Retina (tissue), 1 donor: Measurements from ENCODE around the gene IGSF8.
"Not testable (repeated sequence)": the region's sequence is repeated elsewhere in the genome, so short reads cannot be mapped to it uniquely, and the experiment has no call there.

Source experiments
- DNase-seq: peaks from one replicate; pipeline ENCODE4 v3.0.0-alpha.2; 2016

The IGSF8 gene

GRCh38 chr1:160127381-160127780 is 29.0 kb upstream of the IGSF8 start:
- no peak for DNase-seq

GRCh38 chr1:160126342-160126741 is 27.9 kb upstream of the IGSF8 start:
- not testable (repeated sequence) for DNase-seq

GRCh38 chr1:160125746-160126145 is 27.3 kb upstream of the IGSF8 start:
- no peak for DNase-seq

GRCh38 chr1:160124705-160125478 is 26.5 kb upstream of the IGSF8 start:
- no peak for DNase-seq

GRCh38 chr1:160123726-160124125 is 25.3 kb upstream of the IGSF8 start:
- DNase-seq: no peak

- DNase-seq: no peak
Measured at GRCh38 chr1:160122978-160123495, 24.6 kb upstream of the IGSF8 start.

GRCh38 chr1:160121388-160121787 is 23.0 kb upstream of the IGSF8 start:
- no peak for DNase-seq

GRCh38 chr1:160120797-160121196 is 22.4 kb upstream of the IGSF8 start:
- DNase-seq: no peak

- DNase-seq: no peak
Measured at GRCh38 chr1:160118928-160119327, 20.5 kb upstream of the IGSF8 start.

GRCh38 chr1:160117709-160118183 is 19.3 kb upstream of the IGSF8 start:
- peak; percentile 42 for DNase-seq

GRCh38 chr1:160117300-160117699 is 18.9 kb upstream of the IGSF8 start:
- DNase-seq: peak; percentile 21

GRCh38 chr1:160116283-160117147 is 18.1 kb upstream of the IGSF8 start:
- DNase-seq: peak; percentile 65

GRCh38 chr1:160115545-160116282 is 17.3 kb upstream of the IGSF8 start, which contains the start of gene ATP1A2:
Gene ATP1A2 (plus strand): TSS chr1:160115759. CDS start chr1:160115862, 103 bp downstream.
- peak; percentile 44 for DNase-seq

- peak; percentile 18 for DNase-seq
Measured at GRCh38 chr1:160114085-160114484, 15.7 kb upstream of the IGSF8 start.

- no peak for DNase-seq
Measured at GRCh38 chr1:160113407-160113806, 15.0 kb upstream of the IGSF8 start.

- peak; percentile 57 for DNase-seq
Measured at GRCh38 chr1:160112357-160112756, 13.9 kb upstream of the IGSF8 start.

GRCh38 chr1:160111462-160111861 is 13.0 kb upstream of the IGSF8 start:
- not testable (repeated sequence) for DNase-seq

- no peak for DNase-seq
Measured at GRCh38 chr1:160109686-160110085, 11.3 kb upstream of the IGSF8 start.

- DNase-seq: peak; percentile 42
Measured at GRCh38 chr1:160108888-160109662, 10.7 kb upstream of the IGSF8 start.

- no peak for DNase-seq
Measured at GRCh38 chr1:160107512-160107911, 9.1 kb upstream of the IGSF8 start.

- no peak for DNase-seq
Measured at GRCh38 chr1:160105155-160105554, 6.7 kb upstream of the IGSF8 start.

- DNase-seq: no peak
Measured at GRCh38 chr1:160104486-160104885, 6.1 kb upstream of the IGSF8 start.
